SK-N-MC (cell line): ENCODE measurements around the gene S100PBP.

ENCODE experiments used
- EZH2 ChIP-seq: fragments of 200-600 bp; sonication (generic); IDR thresholded peaks from one replicate; pipeline ENCODE4 v1.6.1; 2017; ENCODE audit warnings: antibody characterized with exemption
- POLR2AphosphoS5 ChIP-seq: IDR thresholded peaks from 2 replicates; pipeline ENCODE4 v1.6.1; 2012; ENCODE audit warnings: mild to moderate bottlenecking, low read depth, low read length, borderline replicate concordance

- TF ChIP-seq EZH2: no peak
- TF ChIP-seq POLR2AphosphoS5: no peak
Observed at GRCh38 chr1:32831878-32832277, 14.4 kb downstream of the S100PBP start.
